ENCODE data around the gene TNNT1. TPM values are rescaled to one million over a fixed set of nuclear protein-coding genes. Genes with fewer than 3 reads are reported as not detected.
"Not testable (repeated sequence)": the region's sequence is repeated elsewhere in the genome, so short reads cannot be mapped to it uniquely, and the experiment has no call there.

The TNNT1 gene
- polyA plus RNA-seq, 1 donor from 2014 or later: not detected

GRCh38 chr19:55174425-55175116 lies 25.6 kb upstream of the TNNT1 start:
- Mint-ChIP-seq H3K27me3 (peaks cover 49% of the 10 kb centered on the region), H3K36me3 (no peaks in the 10 kb centered on the region), H3K9me3 (peaks cover 0 to 6% (median 0%) of the 10 kb centered on the region in 3 donors), H3K27ac (peak overlapping the region; percentile 45 to 86 (median 63)), H3K4me1 (peaks cover 4 to 20% (median 6%) of the 10 kb centered on the region in 3 donors), H3K4me3 (peak overlapping the region in 3 of 4 donors; percentile 25 to 72 (median 65))

DNA sequence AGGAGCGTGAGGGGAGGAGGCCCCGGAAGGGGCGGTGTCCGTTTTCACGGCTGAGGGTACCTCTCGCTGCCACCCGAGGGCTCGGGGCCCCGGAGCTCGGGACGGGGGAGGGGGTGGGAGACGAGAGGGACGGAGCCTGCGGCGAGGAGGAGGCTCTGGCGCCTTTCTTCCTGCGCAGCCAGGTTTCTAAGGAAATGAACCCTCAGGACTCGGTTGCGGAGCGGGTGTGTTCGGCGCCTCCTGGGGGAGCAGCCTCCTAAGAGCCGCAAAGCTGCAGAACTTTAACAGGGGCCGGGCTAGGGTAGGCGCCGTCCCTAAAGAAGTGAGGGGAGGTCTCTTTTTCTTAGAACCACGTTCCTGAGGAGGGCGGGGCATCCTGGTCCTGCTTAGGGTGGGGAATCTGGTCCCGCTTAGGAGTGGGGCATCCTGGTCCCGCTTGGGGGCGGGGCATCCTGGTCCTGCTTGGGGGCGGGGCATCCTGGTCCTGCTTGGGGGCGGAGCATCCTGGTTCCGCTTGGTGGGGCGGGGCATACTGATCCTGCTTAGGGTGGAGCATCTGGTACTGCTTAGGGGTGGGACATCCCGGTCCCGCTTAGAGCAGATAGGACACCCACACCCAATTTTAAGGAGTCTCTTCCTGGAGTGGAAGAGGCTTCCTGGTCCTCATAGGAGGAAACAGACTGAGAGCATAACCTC lies 24.9 kb upstream of the TNNT1 start:
- peaks cover 0 to 15% (median 2%) of the 10 kb centered on the region in 3 donors for H3K4me1 Mint-ChIP-seq
- H3K27ac Mint-ChIP-seq: peak overlapping the region; percentile 45 to 86 (median 63)
- peaks cover 0 to 3% (median 0%) of the 10 kb centered on the region in 3 donors for H3K9me3 Mint-ChIP-seq
- H3K4me3 Mint-ChIP-seq: peak overlapping the region; percentile 57 to 81 (median 70)
- peaks cover 52% of the 10 kb centered on the region for H3K27me3 Mint-ChIP-seq
- no peaks in the 10 kb centered on the region for H3K36me3 Mint-ChIP-seq

- peaks cover 53% of the 10 kb centered on the region for H3K27me3 Mint-ChIP-seq
- H3K27ac Mint-ChIP-seq: peak overlapping the region in 1 of 3 donors; percentile 86
- peak overlapping the region; percentile 10 to 81 (median 62) for H3K4me3 Mint-ChIP-seq
- peaks cover 0 to 10% (median 0%) of the 10 kb centered on the region in 3 donors for H3K4me1 Mint-ChIP-seq
- no peaks in the 10 kb centered on the region for H3K36me3 Mint-ChIP-seq
- H3K9me3 Mint-ChIP-seq: peaks cover 0 to 3% (median 0%) of the 10 kb centered on the region in 3 donors
Observed at GRCh38 chr19:55173186-55173713, 24.2 kb upstream of the TNNT1 start.

GRCh38 chr19:55172741-55173140 lies 23.7 kb upstream of the TNNT1 start:
- Mint-ChIP-seq H3K36me3 (no peaks in the 10 kb centered on the region), H3K4me3 (peak overlapping the region in 3 of 4 donors; percentile 10 to 67 (median 56)), H3K27me3 (peaks cover 53% of the 10 kb centered on the region), H3K4me1 (peaks cover 0 to 9% (median 0%) of the 10 kb centered on the region in 3 donors), H3K9me3 (peaks cover 0 to 3% (median 0%) of the 10 kb centered on the region in 3 donors), H3K27ac (peak overlapping the region in 1 of 3 donors; percentile 10)

- H3K27ac Mint-ChIP-seq: peak overlapping the region in 1 of 3 donors; percentile 10
- peak overlapping the region in 2 of 4 donors; percentile 14 to 56 for H3K4me3 Mint-ChIP-seq
Observed at GRCh38 chr19:55172318-55172717, 23.3 kb upstream of the TNNT1 start.

GRCh38 chr19:55171440-55171839 lies 22.4 kb upstream of the TNNT1 start:
- Mint-ChIP-seq H3K4me3 (peak overlapping the region in 2 of 4 donors; percentile 14 to 57), H3K36me3 (no peaks in the 10 kb centered on the region), H3K27ac (peak overlapping the region in 1 of 3 donors; percentile 7), H3K4me1 (peaks cover 0 to 17% (median 7%) of the 10 kb centered on the region in 3 donors), H3K9me3 (peaks cover 3 to 4% (median 4%) of the 10 kb centered on the region in 3 donors), H3K27me3 (peaks cover 60% of the 10 kb centered on the region)

More at GRCh38 chr19:55172318-55172717, 23.3 kb upstream of the TNNT1 start:
- not testable (repeated sequence) for H3K9me3 Mint-ChIP-seq, H3K36me3 Mint-ChIP-seq, H3K4me1 Mint-ChIP-seq
- H3K27me3 Mint-ChIP-seq: peaks cover 55% of the 10 kb centered on the region

GRCh38 chr19:55169136-55169535 lies 20.1 kb upstream of the TNNT1 start:
- Mint-ChIP-seq H3K4me1 (peaks cover 0 to 10% (median 8%) of the 10 kb centered on the region in 3 donors), H3K27ac (no peak overlapping the region), H3K9me3 (peaks cover 3 to 4% (median 3%) of the 10 kb centered on the region in 3 donors), H3K27me3 (peaks cover 55% of the 10 kb centered on the region), H3K4me3 (no peak overlapping the region), H3K36me3 (no peaks in the 10 kb centered on the region)

DNA sequence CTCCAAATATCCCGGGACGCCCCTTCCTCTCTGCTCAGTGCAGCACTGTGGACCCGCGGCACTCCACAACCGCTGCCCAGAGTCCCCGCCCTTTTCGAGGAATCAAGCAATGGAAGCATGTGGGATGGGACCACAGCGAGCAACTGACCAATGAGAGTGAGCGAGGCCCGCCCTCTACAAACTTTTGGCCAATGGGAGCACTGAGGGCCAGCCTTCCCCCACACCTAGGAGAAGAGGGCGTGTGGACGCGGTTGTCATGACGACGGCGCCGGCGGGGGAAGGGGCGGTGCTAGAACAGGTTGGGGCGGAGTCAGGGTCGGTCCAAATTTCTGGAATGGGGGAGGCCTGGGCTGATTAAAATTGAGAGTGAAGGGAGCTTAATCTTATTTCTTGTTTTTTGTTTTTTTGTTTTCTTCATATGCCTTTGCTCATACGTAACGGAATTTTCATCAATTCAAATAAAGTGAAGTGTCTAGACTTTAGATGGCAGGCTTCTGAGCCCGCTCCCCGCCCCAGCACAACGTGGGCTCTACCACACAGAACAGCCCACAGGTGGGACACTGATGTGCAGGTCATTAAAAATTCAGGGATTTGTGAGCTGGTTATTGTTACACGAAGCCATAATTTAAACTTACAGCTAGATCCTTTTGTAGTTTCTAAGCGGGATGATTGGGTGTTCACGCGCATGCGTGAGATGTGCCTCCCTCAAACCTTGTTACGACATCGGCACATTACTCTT lies 17.7 kb upstream of the TNNT1 start, which contains the start of gene DNAAF3:
TSS of gene DNAAF3 (minus strand) at position 84 of the 739 bp plus-strand sequence. CDS start 200 bp downstream, outside the sequence.
- H3K9me3 Mint-ChIP-seq: peaks cover 3 to 4% (median 3%) of the 10 kb centered on the region in 3 donors
- peak within 1 kb of the TSS; percentile 25 to 85 (median 64) for H3K27ac Mint-ChIP-seq
- H3K27me3 Mint-ChIP-seq: peaks cover 49% of the 10 kb centered on the region
- H3K4me1 Mint-ChIP-seq: peaks cover 0 to 8% (median 8%) of the 10 kb centered on the region in 3 donors
- H3K36me3 Mint-ChIP-seq: no peaks in the 10 kb centered on the region
- peak within 1 kb of the TSS in 3 of 4 donors; percentile 25 to 76 (median 69) for H3K4me3 Mint-ChIP-seq

- Mint-ChIP-seq H3K4me3 (peak overlapping the region in 3 of 4 donors; percentile 21 to 76 (median 69)), H3K27ac (peak overlapping the region in 2 of 3 donors; percentile 23 to 85)
Observed at GRCh38 chr19:55165952-55166529, 17.0 kb upstream of the TNNT1 start.

GRCh38 chr19:55161571-55162322 lies 12.7 kb upstream of the TNNT1 start:
- H3K9me3 Mint-ChIP-seq: peaks cover under 1 to 4% (median 2%) of the 10 kb centered on the region in 3 donors
- no peaks in the 10 kb centered on the region for H3K36me3 Mint-ChIP-seq
- H3K4me1 Mint-ChIP-seq: peaks cover 0 to 4% (median 3%) of the 10 kb centered on the region in 3 donors
- H3K27me3 Mint-ChIP-seq: peaks cover 48% of the 10 kb centered on the region
- H3K27ac Mint-ChIP-seq: no peak overlapping the region
- no peak overlapping the region for H3K4me3 Mint-ChIP-seq

More at GRCh38 chr19:55165952-55166529, 17.0 kb upstream of the TNNT1 start:
- Mint-ChIP-seq H3K36me3 (no peaks in the 10 kb centered on the region), H3K9me3 (peaks cover 3 to 4% (median 3%) of the 10 kb centered on the region in 3 donors), H3K4me1 (peaks cover 0 to 8% (median 8%) of the 10 kb centered on the region in 3 donors), H3K27me3 (peaks cover 45% of the 10 kb centered on the region)

- Mint-ChIP-seq H3K9me3 (peaks cover 0 to 3% (median 0%) of the 10 kb centered on the region in 3 donors), H3K4me1 (peaks cover 0 to 1% (median 0%) of the 10 kb centered on the region in 3 donors), H3K27ac (no peak overlapping the region), H3K4me3 (no peak overlapping the region), H3K27me3 (peaks cover 49% of the 10 kb centered on the region), H3K36me3 (no peaks in the 10 kb centered on the region)
Observed at GRCh38 chr19:55160986-55161365, 12.0 kb upstream of the TNNT1 start.

DNA sequence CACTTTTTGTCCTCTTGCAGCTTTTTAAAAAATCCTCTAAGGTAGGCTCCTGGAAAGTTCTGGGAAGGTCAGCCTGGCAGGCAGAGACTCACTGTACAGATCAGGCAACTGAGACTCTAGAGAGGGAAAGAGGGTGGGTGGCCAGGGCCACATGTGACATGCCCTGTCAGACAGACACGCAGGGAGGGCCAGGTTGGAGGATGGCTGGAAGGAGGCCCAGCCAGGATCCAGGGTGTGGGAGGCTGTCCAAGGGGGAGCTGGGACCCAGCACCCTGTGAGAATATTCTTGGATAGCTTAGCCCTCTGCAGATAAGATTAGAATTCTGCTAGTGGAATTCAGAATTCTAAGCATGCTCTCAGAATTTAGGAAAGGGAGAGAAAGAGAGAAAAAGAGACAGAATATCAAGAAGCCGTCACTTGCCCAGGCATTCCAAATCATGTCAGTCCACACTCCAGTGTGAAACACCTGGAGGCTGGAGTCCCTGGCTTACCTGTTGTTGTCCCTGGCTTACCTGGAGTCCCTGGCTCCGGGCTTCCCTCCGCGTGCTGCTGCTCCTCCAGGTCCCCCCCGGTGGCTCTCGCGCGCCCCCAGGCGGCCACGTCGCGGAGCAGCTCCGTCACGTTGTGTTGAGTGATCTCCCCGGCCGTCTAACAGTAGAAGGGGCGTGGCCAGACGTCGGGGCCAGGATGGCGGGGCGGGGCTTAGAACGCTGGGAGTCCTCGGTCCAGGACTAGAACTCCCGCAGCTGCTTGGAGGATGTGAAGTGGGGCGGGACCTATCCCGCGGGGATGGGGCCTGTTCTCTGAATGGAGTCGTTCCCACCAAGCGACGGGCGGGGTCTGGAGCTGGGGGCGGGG lies 11.4 kb upstream of the TNNT1 start:
- H3K4me3 Mint-ChIP-seq: peak overlapping the region in 1 of 4 donors; percentile 41
- H3K9me3 Mint-ChIP-seq: peaks cover 0 to 3% (median 0%) of the 10 kb centered on the region in 3 donors
- H3K27ac Mint-ChIP-seq: peak overlapping the region in 1 of 3 donors; percentile 71
- H3K36me3 Mint-ChIP-seq: no peaks in the 10 kb centered on the region
- H3K4me1 Mint-ChIP-seq: peaks cover 0 to 1% (median 0%) of the 10 kb centered on the region in 3 donors
- H3K27me3 Mint-ChIP-seq: peaks cover 46% of the 10 kb centered on the region

Data from IgD-negative memory B cell (primary cell).